GM21786 (cell line): ENCODE measurements around the gene ARHGEF17.
A peak's percentile ranks its signal among the peaks of the same experiment; 100 is the strongest.

Experiments
- ATAC-seq: cut with Tn5 transposase; IDR thresholded peaks from one replicate; pipeline ENCODE4 v1.9.1; 2021; ENCODE audit not compliant: unreplicated experiment

Gene ARHGEF17

GRCh38 chr11:73313652-73314051, 5.6 kb downstream of the ARHGEF17 start:
- ATAC-seq, result no peak

GRCh38 chr11:73314117-73314961, 6.3 kb downstream of the ARHGEF17 start:
- no peak for ATAC-seq

- ATAC-seq, result no peak
These were observed 7.4 kb downstream of the ARHGEF17 start for GRCh38 chr11:73315293-73316020.

GRCh38 chr11:73316422-73316821, 8.3 kb downstream of the ARHGEF17 start:
- ATAC-seq, result no peak

- ATAC-seq, result no peak
These were observed 9.3 kb downstream of the ARHGEF17 start for GRCh38 chr11:73317373-73317772.

GRCh38 chr11:73317803-73318202, 9.7 kb downstream of the ARHGEF17 start:
- ATAC-seq, result no peak

GRCh38 chr11:73318501-73319011, 10.5 kb downstream of the ARHGEF17 start:
- no peak for ATAC-seq

- no peak for ATAC-seq
These were observed 12.9 kb downstream of the ARHGEF17 start for GRCh38 chr11:73320763-73321603.

GRCh38 chr11:73321604-73322381, 13.7 kb downstream of the ARHGEF17 start:
- ATAC-seq, result no peak

GRCh38 chr11:73322382-73323306, 14.6 kb downstream of the ARHGEF17 start:
- ATAC-seq, result no peak

GRCh38 chr11:73323464-73323863, 15.4 kb downstream of the ARHGEF17 start:
- ATAC-seq, result no peak

GRCh38 chr11:73324116-73324515, 16.0 kb downstream of the ARHGEF17 start:
- no peak for ATAC-seq

GRCh38 chr11:73324665-73325035, 16.6 kb downstream of the ARHGEF17 start:
- no peak for ATAC-seq

GRCh38 chr11:73325036-73325981, 17.2 kb downstream of the ARHGEF17 start:
- ATAC-seq, result peak; percentile 66

- ATAC-seq, result no peak
These were observed 19.1 kb downstream of the ARHGEF17 start for GRCh38 chr11:73326929-73327811.

GRCh38 chr11:73327812-73328364, 19.8 kb downstream of the ARHGEF17 start:
- ATAC-seq, result no peak

GRCh38 chr11:73330569-73331093, 22.6 kb downstream of the ARHGEF17 start:
- ATAC-seq, result no peak
